GM18502 (cell line): ENCODE results near the gene GRK3.

Experiments used
- ATAC-seq: cut with Tn5 transposase; IDR thresholded peaks from one replicate; pipeline ENCODE4 v1.9.1; 2021; ENCODE audit warnings: mild to moderate bottlenecking; ENCODE audit not compliant: unreplicated experiment, poor library complexity

GRK3 gene

DNA sequence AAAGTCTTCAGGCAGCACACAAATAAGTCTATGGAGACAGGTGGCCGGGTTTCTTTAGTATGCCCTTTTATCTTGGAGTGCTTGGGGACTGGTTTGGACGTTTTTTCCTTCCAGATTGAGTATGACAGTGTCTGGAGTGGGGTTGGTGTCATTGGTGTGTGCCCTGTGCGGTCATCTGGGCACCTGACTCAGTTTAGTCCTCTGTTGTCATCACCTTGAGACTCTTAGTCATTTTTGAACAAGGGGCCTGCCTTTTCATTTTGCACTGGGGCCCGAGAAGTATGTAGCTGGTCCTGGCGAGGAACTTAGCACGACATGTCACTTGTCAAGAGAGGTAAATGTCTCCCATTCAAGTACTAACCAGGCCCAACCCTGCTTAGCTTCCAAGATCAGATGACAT lies 150.3 kb downstream of the GRK3 start:
- no peak for ATAC-seq

DNA sequence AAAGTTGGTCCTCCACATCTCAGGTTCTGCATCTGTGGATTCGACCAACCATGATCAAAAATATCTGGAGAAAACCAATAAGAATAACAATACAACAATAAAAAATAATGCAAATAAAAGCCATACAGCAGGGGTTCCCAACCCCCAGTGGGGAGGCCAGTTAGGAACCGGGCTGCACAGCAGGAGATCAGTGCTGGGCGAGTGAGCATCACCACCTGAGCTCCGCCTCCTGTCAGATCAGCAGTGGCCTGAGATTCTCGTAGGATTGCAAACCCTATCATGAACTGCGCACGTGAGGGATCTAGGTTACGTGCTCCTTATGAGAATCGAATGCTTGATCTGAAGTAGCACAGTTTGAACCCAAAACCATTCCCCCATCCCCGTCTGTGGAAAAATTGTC lies 152.2 kb downstream of the GRK3 start:
- no peak for ATAC-seq

- no peak for ATAC-seq
Measured at GRCh38 chr22:25718135-25718840, 153.8 kb downstream of the GRK3 start.

DNA sequence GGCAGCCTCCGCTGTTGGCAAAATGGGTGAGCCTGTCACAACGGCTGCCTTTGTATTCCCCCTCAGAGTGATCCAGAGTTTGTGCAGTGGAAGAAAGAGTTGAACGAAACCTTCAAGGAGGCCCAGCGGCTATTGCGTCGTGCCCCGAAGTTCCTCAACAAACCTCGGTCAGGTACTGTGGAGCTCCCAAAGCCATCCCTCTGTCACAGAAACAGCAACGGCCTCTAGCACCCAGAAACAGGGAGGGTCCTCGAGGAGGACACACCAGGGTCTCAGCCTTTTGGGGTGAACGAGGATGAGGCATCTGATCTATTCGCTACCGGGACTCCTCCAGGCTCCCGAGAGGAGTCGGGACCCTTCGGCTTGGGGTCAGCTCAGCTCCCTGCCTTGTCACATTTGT lies 157.7 kb downstream of the GRK3 start:
- ATAC-seq = no peak

DNA sequence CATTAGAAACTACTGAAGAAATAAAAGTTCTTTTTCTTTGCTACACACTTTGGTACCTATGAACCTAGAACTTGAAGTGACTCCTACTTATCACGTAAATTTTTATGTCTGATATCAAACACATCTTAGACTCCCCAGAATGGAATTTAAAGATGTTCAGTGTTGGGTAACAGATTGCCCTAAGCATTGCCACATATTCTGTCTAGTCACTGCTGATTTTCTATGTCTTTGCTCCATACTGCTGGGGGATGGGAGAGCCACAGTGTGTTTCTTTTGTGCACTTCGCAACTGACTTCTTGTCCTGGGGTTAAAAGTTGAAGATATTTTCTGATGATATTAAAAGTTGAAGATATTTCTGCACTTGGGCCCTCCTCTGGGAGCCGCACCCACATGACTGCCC lies 158.2 kb downstream of the GRK3 start:
- no peak for ATAC-seq

- no peak for ATAC-seq
Measured at GRCh38 chr22:25726241-25726640, 161.8 kb downstream of the GRK3 start.

- ATAC-seq = no peak
Measured at GRCh38 chr22:25728071-25728470, 163.6 kb downstream of the GRK3 start.

DNA sequence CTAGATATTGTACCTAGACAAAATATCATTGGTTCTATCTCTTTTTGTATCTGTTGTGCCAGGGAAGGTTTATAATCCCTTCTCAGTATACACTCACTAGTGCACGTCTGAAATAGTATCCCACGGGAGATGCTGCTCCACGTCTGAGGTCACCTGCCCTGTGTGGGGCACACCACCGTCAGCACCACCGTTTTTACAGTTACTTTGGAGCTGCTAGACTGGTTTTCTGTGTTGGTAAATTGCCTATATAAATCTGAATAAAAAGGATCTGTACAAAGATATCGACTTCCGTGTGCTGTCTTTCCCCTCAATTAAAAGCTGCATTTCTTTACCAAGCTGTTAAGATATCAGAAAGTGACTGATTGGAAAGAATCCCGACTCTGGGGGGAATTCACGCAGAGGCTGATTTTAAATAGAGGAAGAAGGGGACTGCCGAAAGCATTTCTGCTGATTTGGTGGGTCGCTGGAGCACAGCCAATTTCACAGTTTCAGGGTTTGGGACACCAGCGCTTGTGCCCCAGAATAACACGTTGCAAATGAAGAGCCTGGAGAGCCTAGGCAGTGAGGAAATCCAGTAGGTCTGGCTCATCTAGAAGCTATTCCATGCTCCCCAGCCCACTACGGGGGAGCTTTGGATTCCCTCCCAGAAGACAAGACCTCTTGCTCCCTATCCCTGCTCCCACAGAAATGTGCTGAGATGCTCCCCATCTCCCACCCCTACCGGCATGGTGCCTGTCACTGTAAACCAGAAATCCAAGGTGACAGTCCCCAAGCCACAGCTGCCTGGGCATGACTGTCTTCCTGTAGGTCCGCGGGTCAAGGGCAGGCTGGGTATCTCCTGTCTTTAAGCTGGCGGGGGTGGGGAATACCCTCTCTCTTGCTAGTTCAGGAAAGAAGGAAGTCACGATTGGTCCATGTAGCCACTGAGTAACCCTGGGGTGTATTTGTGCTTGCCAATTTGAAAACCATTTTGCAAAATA lies 164.8 kb downstream of the GRK3 start:
- ATAC-seq = no peak

DNA sequence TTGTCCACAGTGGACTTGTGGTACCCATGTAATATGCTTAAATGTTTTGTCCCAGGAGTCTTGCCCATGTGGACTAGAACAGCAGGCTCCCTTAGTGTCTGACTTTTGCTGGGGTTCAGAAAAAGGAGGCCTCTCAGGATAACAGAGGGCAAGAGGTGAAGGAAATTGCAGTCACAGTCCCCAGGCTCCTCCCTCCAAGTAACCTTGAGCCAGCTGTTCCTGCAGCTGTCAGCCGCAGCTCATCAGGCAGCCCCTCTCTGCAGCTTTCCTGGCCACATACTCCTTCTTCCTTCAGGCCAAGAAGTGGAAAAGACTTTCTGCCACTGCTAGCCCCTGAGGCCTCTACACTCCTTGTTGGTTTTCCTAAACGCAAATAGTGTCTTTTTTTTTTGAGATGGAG lies 171.2 kb downstream of the GRK3 start:
- no peak for ATAC-seq

DNA sequence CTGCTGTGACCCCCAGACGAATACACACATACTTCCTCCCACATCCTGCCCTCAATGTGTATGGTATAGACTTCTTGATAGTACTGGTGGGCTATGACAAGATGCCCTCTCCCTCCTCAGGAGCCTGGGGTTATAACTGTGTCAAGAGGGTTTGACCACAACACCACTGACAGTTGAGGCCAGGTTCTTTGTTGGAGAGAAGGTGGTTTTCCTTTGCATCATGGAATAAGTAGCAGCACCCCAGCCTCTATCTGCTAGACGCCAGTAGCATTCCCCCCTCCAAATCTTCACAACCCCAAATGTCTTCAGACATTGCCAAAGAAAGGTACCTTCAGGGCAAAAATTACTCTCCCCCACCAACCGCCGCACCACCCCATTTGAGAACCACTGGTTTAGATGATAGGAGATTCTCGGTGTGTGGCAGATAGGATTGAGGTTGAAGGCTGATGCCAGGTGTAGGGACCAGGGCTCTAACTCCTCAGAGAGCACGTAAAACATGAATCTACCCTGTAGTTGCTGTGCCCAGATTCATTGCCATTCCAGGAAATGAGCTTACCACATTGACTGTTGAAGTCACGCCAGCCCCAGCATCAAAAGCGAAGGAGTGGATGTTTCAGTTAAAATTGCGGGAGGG lies 172.0 kb downstream of the GRK3 start:
- ATAC-seq = no peak

- ATAC-seq = no peak
Measured at GRCh38 chr22:25739659-25740344, 175.3 kb downstream of the GRK3 start.

DNA sequence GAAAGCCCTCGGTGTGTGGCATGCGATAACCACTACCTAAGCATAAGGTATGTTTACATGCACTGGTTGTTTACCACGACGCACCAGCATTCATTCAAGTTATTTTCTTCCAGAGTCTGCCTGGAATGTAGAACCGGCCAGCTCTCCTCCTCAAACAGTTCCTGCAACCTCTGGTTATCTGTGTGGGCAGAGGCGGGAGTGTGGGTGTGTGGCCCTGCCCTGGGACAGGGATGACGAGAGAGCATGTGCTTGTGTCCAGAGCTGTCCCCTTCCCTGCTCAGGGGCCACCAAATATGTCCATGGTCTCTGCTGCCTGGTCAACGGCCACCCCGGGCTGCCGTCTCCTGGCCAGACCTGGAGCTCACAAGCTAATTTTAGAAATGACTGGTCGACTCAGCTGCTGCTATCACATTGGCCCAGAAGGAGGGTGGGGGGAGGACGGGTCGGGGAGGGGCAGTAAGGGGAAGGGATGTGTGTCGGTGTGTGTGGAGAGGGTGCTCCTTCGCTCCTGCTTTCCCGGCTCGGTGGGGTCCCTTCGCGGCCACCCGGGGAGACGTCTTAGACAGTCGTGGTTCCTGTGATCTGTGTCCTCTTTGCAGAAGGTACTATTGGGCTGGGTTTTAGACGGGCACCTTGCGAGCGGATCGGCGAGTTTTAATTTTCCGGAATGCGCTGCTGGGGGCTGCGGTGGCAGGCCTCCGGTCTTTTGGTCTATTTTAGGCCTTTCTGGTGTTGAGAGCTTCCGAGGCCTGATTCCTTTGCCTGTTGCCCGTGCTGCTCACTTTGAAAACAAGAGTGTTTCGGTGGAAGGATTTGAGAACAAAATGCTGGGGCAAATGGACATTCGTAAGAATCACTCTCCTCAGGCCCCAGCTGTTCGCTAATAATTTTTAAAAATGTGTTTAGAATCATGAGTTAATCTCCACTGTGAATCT lies 177.5 kb downstream of the GRK3 start, which contains the start of gene MYO18B:
Gene MYO18B (plus strand): TSS at position 497 of the 935 bp plus-strand sequence. CDS start 18,905 bp downstream, outside the sequence.
- ATAC-seq = no peak

DNA sequence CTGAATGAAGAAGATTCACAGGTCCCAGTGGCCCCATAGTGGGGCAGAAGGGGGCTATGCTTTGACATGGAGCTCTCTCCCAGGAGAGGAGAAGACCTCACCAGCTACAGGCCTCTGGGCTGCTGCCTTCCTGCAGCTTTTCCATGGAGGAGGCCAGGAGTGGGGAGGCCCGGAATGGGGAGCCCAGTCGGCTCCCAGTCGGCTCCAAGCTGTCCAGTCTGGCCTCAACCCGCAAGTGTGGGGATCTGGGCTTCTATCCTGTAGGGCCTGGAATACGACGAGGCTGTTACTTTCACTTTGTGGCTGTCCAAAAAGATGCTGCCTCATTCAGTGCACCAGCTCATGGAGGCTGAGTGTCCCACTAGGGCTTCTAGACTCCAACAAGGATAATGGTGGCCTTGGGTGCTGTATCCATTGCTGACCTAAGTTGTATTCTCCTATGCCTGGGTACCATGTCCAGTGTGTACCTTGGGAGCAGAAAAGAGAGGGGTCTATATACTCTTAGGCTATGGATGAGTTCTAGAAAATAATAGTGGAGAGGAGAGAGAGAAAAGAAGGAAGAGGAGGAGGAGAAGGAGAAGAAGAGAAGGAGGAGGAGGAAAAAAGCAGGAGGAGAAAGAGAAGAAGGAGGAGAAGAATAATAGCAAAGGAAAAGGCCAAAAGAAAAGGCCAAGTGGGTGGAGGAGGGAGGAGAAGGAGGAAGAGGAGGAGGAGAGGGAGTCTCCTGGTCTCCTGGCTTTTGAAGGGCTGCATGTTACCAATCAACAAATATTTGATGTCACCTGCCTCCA lies 178.6 kb downstream of the GRK3 start:
- ATAC-seq = no peak

- no peak for ATAC-seq
Measured at GRCh38 chr22:25744694-25745093, 180.2 kb downstream of the GRK3 start.

DNA sequence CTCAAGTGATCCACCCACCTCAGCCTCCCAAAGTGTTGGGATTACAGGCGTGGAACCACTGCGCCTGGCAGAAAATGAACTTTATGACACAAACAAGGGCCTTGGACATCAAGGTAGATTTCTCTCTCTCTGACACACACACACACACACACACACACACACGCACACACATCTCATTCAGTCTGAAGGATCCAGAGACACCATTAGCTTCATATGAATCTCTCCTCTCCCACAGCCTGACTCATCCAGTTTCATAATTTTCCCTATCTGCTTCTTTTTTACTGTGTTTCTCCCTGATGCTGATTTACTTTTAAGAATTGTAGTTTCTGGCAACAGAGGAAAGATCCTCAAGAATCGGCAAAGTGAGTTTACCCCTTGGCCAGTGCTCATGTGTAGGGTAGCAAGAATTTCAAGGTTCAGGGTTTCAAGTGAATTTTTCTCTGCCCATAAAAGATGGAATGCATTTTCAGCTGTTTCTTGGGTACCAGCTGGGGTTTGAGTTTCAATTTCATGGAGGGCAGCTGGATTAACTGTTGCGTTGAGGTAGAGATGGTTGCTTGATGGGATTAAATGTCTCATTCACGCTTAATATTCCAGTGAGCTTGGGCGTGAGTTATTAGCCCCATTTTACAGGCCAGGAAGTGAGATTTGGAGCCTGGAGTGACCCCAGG lies 181.0 kb downstream of the GRK3 start:
- no peak for ATAC-seq

GRCh38 chr22:25746012-25746373 lies 181.5 kb downstream of the GRK3 start:
- no peak for ATAC-seq

DNA sequence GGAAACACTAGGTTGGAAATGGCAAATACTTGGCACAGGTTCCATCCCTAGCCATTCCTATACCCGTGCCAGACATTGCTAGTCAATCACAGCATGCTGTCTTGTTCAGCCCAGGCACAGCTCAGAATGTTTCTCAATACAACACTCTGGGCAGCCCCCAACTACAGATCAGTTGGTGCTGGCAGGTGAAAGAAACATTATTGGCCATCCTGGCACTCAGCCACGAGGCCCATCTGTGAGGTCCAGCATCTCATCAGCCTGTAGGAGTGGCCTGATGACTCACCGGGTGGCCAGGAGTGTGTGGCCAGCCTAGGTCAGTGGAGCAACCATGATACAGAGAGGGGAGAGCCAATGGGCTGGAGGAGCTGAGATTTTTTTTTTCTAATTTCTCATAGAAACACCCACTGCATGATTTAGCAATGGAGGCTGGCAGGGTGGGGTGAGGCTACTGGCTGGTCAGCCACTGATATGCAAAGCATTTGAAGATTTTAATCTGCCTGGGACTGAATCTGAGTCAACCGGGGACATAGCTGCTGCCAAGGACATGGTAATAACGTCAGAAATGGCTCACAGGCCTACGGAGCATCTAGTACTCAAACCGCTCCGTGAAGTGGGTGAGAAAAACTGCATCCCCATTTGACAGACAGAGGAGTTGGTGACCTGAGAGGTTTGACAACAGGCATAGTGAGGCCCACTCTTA lies 182.9 kb downstream of the GRK3 start:
- ATAC-seq = no peak
